Choroid plexus epithelial cell (primary cell): ENCODE data around the gene OSBPL9.
"Not testable (repeated sequence)": the region's sequence is repeated elsewhere in the genome, so short reads cannot be mapped to it uniquely, and the experiment has no call there.

ENCODE experiments used
- DNase-seq: peaks from one replicate; pipeline ENCODE4 v3.0.0-alpha.2; 2010; ENCODE audit warnings: low read depth
- H3K4me3 ChIP-seq: 2 replicates; pipeline ENCODE4 v1.5.1; 2011; ENCODE audit warnings: low read depth, mild to moderate bottlenecking, control low read depth, low read length, moderate library complexity
- TF ChIP-seq, protein P1 (sequence below): conservative IDR thresholded peaks from 2 replicates; pipeline ENCODE4 v1.5.1; 2011; ENCODE audit warnings: low read depth, mild to moderate bottlenecking, control low read depth, inconsistent platforms, low read length, moderate library complexity

OSBPL9 gene

GRCh38 chr1:51728611-51729155 lies 111.8 kb downstream of the OSBPL9 start:
- H3K4me3 ChIP-seq, result peak overlapping the region; percentile 79
- no peak for DNase-seq
- TF ChIP-seq, protein P1, sequence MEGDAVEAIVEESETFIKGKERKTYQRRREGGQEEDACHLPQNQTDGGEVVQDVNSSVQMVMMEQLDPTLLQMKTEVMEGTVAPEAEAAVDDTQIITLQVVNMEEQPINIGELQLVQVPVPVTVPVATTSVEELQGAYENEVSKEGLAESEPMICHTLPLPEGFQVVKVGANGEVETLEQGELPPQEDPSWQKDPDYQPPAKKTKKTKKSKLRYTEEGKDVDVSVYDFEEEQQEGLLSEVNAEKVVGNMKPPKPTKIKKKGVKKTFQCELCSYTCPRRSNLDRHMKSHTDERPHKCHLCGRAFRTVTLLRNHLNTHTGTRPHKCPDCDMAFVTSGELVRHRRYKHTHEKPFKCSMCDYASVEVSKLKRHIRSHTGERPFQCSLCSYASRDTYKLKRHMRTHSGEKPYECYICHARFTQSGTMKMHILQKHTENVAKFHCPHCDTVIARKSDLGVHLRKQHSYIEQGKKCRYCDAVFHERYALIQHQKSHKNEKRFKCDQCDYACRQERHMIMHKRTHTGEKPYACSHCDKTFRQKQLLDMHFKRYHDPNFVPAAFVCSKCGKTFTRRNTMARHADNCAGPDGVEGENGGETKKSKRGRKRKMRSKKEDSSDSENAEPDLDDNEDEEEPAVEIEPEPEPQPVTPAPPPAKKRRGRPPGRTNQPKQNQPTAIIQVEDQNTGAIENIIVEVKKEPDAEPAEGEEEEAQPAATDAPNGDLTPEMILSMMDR, result no peak

GRCh38 chr1:51729156-51729823 lies 112.4 kb downstream of the OSBPL9 start:
- TF ChIP-seq, protein P1, result no peak
- peak overlapping the region; percentile 79 for H3K4me3 ChIP-seq
- DNase-seq, result peak; percentile 94

DNA sequence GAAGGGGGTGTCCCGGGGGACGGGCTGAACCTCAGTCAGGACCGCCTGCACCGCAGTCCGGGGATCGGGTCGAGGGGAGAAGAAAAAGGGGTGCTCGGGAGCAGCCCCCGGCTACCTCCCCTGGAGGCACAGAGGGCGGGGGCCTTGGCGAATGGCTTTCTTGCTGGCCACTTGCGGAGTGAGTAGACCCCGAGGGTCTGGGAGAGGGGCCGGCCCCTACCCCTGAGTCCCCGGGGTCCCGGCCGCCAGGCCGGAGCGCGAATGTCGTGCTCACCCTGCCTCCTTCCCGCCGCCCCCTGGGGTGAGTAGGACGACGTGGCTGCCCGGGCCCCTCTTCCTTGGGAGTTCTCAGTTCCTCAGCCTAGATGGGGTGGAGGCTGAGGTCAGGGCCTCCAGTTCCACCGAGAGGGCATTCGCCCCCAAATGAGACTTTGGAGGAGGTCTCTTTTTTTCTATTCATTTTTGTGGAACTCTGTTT lies 113.0 kb downstream of the OSBPL9 start:
- TF ChIP-seq, protein P1, result peak; percentile 5
- H3K4me3 ChIP-seq, result peak overlapping the region; percentile 79
- peak; percentile 25 for DNase-seq

GRCh38 chr1:51731998-51732397 lies 115.1 kb downstream of the OSBPL9 start:
- no peak for DNase-seq
- TF ChIP-seq, protein P1, result no peak
- H3K4me3 ChIP-seq, result no peak overlapping the region

- DNase-seq, result no peak
- no peak overlapping the region for H3K4me3 ChIP-seq
- TF ChIP-seq, protein P1, result no peak
Measured at GRCh38 chr1:51732701-51733425, 116.0 kb downstream of the OSBPL9 start.

DNA sequence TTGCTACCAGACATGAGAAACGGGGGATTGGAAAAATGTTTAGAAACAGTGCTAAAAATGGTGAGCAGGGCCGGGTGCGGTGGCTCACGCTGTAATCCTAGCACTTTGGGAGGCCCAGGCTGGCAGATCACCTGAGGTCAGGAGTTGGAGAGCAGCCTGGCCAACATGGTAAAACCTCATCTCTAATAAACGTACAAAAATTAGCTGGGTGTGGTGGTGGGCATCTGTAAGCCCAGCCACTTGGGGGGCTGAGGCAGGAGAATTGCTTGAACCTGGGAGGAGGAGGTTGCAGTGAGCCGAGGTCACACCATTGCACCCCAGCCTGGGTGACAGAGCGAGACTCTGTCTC lies 116.5 kb downstream of the OSBPL9 start:
- not testable (repeated sequence) for DNase-seq, H3K4me3 ChIP-seq

DNA sequence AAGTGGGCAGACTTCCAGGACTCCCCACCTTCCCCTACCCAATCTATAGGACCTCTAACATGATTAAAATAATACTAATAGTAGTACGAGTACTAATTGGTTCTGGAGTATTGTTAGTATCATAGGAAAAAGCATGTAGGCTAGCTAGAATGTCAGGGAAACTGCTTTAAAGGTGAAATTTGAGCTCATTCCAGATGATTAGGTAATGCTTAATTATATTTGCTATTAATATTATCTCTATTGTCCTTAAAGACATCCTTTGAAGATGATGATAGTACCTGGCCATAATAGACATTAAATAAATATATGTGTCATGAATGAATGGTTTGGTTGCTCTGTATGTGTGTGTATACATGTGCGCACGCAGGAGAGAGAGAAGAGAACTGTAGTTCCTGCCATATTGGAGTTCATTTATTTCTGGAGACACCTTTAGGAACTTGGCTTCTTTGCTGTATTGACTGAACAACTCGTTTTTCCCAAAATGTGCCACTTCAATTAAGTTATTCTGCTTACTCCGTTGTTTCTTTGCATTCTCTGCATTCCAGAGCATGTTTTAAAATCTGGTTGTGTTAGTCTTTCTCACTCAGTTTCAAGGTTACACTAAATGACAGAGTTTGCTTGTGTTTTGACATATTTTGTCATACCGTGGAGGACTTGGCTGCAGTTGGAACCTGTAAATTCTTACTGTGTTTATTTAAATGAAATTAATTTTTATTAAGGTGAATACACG lies 117.1 kb downstream of the OSBPL9 start:
- DNase-seq, result peak; percentile 20
- TF ChIP-seq, protein P1, result no peak
- H3K4me3 ChIP-seq, result no peak overlapping the region
